Prostate gland (tissue), 2 donors: ENCODE results near the gene TCF7L2. TPM values are rescaled to one million over a fixed set of nuclear protein-coding genes. Genes with fewer than 3 reads are reported as not detected.
A peak's percentile ranks its signal among the peaks of the same experiment; 100 is the strongest.

Experiments
- DNase-seq: peaks from one replicate; pipeline ENCODE4 v3.0.0-alpha.2; 2019; ENCODE audit warnings: low spot score
- H3K27ac ChIP-seq, 2 donors: fragments of 200-600 bp; sonication (generic); 2 replicates each; pipeline ENCODE4 v1.5.1; 2017 to 2019
- H3K27me3 ChIP-seq: fragments of 200-600 bp; sonication (generic); replicated peaks from 2 replicates; pipeline ENCODE4 v1.5.1; 2019; ENCODE audit not compliant: insufficient read depth
- H3K36me3 ChIP-seq, 2 donors: fragments of 200-600 bp; sonication (generic); 1 replicate in 1 of 2; 2 replicates in 1 of 2; pipeline versions ENCODE4 v1.5.1 to v1.8.1; 2017 to 2019
- H3K4me1 ChIP-seq: fragments of 200-600 bp; sonication (generic); replicated peaks from 2 replicates; pipeline ENCODE4 v1.5.1; 2019
- H3K4me3 ChIP-seq, 2 donors: fragments of 200-600 bp; sonication (generic); 2 replicates each; pipeline ENCODE4 v1.5.1; 2017 to 2019
- H3K9me3 ChIP-seq: fragments of 200-600 bp; sonication (generic); 2 replicates; pipeline ENCODE4 v1.5.1; 2017
- POLR2A ChIP-seq: fragments of 450-650 bp; IDR thresholded peaks from one replicate; pipeline ENCODE4 v1.6.1; 2016; ENCODE audit warnings: antibody characterized with exemption, mild to moderate bottlenecking
- POLR2AphosphoS5 ChIP-seq: sonication (generic); formaldehyde crosslinking; IDR thresholded peaks from one replicate; pipeline ENCODE4 v1.6.1; 2017; ENCODE audit warnings: antibody characterized with exemption
- WGBS: methylation state at CpG from one replicate; pipeline ENCODE4 v1.1.5; 2018; 5-methylcytosine and 5-hydroxymethylcytosine counted together
- intact Hi-C: fragments of 100-400 bp; cut with DNase I; formaldehyde crosslinking; loops from one replicate; pipeline ENCODE4 v1.14.2; 2022
- total RNA-seq, 2 donors: library from RNA; depleted of rRNA; stranded (reverse); fragments of >200 nt; gene quantifications; one replicate each; pipeline ENCODE4 v1.1.0, GENCODE V29; 2016
- TF ChIP-seq, protein P1 (sequence below), 4 experiments: fragments of 200-600 bp in 2 of 4; fragments of 450-650 bp in 2 of 4; sonication (generic) in 2 of 4; IDR thresholded peaks; 1 replicate in 3 of 4; 2 replicates in 1 of 4; pipeline ENCODE4 v1.5.1; 2016 to 2019; ENCODE audit warnings: antibody characterized with exemption in 4 of 4, mild to moderate bottlenecking in 2 of 4, moderate library complexity in 2 of 4

The TCF7L2 gene
- total RNA-seq, 2 donors from 2014 or later = 9.8 to 29.8 TPM

DNA sequence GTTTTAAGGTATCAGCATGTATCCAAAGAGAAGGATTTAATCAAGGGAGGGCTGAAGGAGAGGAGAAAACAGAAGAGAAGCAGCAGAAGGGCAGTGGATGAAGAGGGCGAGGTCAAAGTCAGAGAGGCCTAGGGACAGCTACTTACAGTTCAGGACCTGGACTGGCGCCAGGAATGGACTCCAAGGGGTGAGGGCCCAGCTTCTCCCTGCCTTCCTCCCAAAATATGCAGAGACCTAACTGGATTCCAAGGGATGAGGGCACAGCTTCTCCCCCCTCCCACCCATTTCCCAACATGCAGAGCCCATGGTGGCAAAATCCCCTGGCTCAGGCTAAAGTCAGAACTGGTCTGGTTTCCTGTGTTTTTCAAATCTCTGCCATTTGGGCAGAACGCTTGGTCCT is 3.4 kb upstream of the TCF7L2 start:
- no peaks in the 10 kb centered on the region for H3K27me3 ChIP-seq
- H3K9me3 ChIP-seq = no peaks in the 10 kb centered on the region
- DNase-seq = peak; percentile 26
- 73% methylated on average over 3 of the region's 3 CpGs for WGBS
- H3K4me3 ChIP-seq = no peak overlapping the region
- no peaks in the 10 kb centered on the region for H3K4me1 ChIP-seq
- intact Hi-C loops = loop anchor here (5.0 kb wide), 1 partner anchor 219 kb away; no protein-coding TSS in a partner anchor
- no peaks in the 10 kb centered on the region for H3K36me3 ChIP-seq
- H3K27ac ChIP-seq = no peak overlapping the region
- TF ChIP-seq POLR2A = no peak
- TF ChIP-seq, protein P1, sequence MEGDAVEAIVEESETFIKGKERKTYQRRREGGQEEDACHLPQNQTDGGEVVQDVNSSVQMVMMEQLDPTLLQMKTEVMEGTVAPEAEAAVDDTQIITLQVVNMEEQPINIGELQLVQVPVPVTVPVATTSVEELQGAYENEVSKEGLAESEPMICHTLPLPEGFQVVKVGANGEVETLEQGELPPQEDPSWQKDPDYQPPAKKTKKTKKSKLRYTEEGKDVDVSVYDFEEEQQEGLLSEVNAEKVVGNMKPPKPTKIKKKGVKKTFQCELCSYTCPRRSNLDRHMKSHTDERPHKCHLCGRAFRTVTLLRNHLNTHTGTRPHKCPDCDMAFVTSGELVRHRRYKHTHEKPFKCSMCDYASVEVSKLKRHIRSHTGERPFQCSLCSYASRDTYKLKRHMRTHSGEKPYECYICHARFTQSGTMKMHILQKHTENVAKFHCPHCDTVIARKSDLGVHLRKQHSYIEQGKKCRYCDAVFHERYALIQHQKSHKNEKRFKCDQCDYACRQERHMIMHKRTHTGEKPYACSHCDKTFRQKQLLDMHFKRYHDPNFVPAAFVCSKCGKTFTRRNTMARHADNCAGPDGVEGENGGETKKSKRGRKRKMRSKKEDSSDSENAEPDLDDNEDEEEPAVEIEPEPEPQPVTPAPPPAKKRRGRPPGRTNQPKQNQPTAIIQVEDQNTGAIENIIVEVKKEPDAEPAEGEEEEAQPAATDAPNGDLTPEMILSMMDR (IDR thresholded peaks at IDR 0.05) = no peak
- peak; percentile 6 for TF ChIP-seq POLR2AphosphoS5

DNA sequence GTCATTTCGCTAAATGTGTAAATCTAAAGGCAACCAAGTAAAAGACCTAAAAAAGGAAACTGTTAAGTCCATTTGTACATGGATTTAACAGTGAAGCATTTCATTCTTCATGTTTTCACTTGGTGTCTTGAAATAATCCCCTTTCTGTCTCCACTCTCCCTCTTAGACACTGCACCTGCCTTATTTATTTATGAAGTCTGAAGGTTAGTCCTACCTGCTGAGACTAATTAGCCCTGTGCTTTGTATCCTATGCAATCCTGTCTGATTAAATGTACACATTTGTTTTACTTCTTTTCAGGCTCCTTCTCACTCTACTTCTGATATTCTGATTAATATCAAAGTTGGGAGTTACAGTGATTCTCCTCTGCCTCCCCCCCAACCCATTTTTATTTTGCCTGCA is 1.9 kb upstream of the TCF7L2 start:
- intact Hi-C loops = loop anchor here (5.0 kb wide), 1 partner anchor 221 kb away; no protein-coding TSS in a partner anchor

DNA sequence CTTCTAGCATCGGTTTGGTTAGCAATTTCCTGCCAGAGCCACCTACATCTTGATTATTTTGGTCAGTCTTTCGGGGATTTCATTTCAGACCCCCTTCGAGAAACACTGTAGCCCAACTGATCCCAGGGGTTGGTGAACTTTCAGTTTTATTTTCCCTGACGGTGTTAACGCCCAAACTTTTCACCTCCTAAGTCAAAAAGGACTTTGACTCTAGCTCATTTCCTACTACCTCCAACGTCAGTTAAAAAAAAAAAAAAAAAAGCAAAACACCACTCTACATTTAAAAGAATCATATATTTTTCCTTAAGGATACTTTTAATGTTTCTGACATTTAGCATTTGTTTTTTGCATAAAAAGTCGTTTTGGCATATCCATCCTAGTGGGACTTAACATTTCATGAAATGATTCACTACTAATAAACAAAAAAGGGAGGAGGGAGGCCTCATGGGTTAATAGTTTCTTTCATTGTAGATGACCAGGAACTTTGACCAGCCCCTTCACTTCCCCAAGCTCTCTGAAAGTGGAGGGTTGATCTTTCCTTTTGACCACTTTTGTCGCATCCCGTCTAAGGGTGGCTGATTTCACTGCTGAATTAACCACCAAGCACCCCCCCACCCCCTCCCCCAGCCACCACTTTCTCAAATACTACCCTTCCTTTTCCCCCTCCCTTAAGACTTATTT is 764 bp upstream of the TCF7L2 start:
- H3K27me3 ChIP-seq = no peaks in the 10 kb centered on the region
- peaks cover 12% of the 10 kb centered on the region for H3K4me1 ChIP-seq
- 33% methylated on average over 9 of the region's 9 CpGs for WGBS
- no peaks in the 10 kb centered on the region for H3K36me3 ChIP-seq
- TF ChIP-seq POLR2A (no peak), POLR2AphosphoS5 (no peak)
- TF ChIP-seq, protein P1 (IDR thresholded peaks at IDR 0.05) = no peak
- peak overlapping the region; percentile 91 to 98 for H3K27ac ChIP-seq
- intact Hi-C loops = loop anchor here (5.0 kb wide), 1 partner anchor 222 kb away; no protein-coding TSS in a partner anchor
- no peak for DNase-seq
- peak overlapping the region; percentile 68 to 78 for H3K4me3 ChIP-seq
- no peaks in the 10 kb centered on the region for H3K9me3 ChIP-seq

More for the DNA sequence above, 1.9 kb upstream of the TCF7L2 start:
- 96% methylated on average over 1 of the region's 1 CpG for WGBS
- TF ChIP-seq POLR2A (no peak), POLR2AphosphoS5 (no peak)
- TF ChIP-seq, protein P1 (IDR thresholded peaks at IDR 0.05) = no peak
- H3K4me1 ChIP-seq = peaks cover under 1% of the 10 kb centered on the region
- no peak overlapping the region for H3K4me3 ChIP-seq
- DNase-seq = no peak
- H3K36me3 ChIP-seq = no peaks in the 10 kb centered on the region
- H3K9me3 ChIP-seq = no peaks in the 10 kb centered on the region
- H3K27me3 ChIP-seq = no peaks in the 10 kb centered on the region
- H3K27ac ChIP-seq = no peak overlapping the region

DNA sequence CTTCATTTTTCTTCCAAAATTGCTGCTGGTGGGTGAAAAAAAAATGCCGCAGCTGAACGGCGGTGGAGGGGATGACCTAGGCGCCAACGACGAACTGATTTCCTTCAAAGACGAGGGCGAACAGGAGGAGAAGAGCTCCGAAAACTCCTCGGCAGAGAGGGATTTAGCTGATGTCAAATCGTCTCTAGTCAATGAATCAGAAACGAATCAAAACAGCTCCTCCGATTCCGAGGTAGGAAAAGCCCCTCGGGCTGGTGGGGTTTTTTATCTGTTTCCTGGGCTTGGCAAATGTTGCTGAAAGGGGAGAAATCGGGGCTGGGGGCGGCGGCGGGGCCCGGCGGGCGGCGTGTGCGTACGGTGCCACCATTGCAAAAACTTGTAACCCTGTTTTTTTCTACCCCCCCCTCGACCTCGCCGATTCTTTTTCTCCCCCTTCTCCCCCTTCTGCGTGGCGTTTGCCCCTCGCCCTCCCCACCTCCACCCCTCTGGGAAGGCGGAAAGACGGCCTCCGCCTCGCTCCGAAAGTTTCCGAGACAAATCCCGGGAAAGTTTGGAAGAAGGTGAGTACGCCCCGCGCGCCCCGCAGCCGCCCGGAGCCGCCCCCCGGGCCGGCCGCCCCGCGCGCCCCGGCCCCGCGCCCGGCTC is 789 bp downstream of the TCF7L2 start:
- peak overlapping the region; percentile 91 to 98 for H3K27ac ChIP-seq
- H3K4me3 ChIP-seq = peak overlapping the region; percentile 68 to 78
- intact Hi-C loops = loop anchor here (5.0 to 10.0 kb wide), 3 partner anchors 176 to 431 kb away; no protein-coding TSS in a partner anchor
- DNase-seq = peak; percentile 13
- peaks cover 18% of the 10 kb centered on the region for H3K4me1 ChIP-seq
- no peaks in the 10 kb centered on the region for H3K27me3 ChIP-seq
- H3K36me3 ChIP-seq = no peaks in the 10 kb centered on the region
- no peaks in the 10 kb centered on the region for H3K9me3 ChIP-seq
- TF ChIP-seq POLR2A (no peak), POLR2AphosphoS5 (no peak)
- TF ChIP-seq, protein P1 (IDR thresholded peaks at IDR 0.05) = no peak
- WGBS = 1% methylated on average over 50 of the region's 56 CpGs
